ENCODE results near the gene BZW1. TPM values are rescaled to one million over a fixed set of nuclear protein-coding genes. Genes with fewer than 3 reads are reported as not detected.

BZW1 gene
- total RNA-seq, 3 donors from 2014 or later (not counting 1 experiment from before 2014, with no cell fraction given): 393 to 417 (median 411) TPM

DNA sequence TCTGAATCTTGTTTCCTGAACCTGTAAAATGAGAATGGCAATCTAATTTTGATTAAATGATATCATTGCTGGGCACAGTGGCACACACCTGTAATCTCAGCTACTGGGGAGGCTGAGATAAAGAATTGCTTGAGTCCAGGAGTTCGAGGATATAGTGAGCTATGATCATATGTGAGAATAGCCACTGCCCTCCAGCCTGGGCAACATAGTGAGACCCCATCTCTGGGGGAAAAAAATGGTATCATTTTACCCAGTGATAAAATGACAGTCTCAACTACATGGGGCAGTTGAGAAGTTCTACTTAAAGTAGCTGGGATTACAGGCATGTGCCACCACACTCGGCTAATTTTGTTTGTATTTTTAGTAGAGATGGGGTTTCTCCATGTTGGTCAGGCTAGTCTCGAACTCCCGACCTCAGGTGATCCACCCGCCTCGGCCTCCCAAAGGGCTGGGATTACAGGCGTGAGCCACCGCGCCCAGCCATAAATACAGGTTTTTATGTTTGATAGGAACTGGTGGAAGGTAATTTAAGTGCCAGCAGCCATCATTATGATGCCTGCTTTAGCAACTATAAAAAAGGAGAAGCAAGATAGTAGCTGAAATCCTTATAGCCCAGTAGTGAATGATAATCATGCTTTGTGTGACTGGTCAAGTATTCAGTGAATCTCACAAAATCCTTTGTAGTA lies 17.0 kb downstream of the BZW1 start:
- DNase-seq (no peak), ATAC-seq (peak in 1 of 3 donors; percentile 16)
- Histone ChIP-seq H3K36me3 (ENCODE audit: control insufficient read depth, insufficient read depth, low read length) (peaks cover 9% of the 10 kb centered on the region), H3K4me1 (ENCODE audit: control insufficient read depth, insufficient read depth, low read length) (no peaks in the 10 kb centered on the region), H3K4me3 (ENCODE audit: low read length) (no peak overlapping the region), H3K9me3 (ENCODE audit: control insufficient read depth, insufficient read depth, low read length) (no peaks in the 10 kb centered on the region), H3K27me3 (ENCODE audit: control insufficient read depth, insufficient read depth, low read length) (no peaks in the 10 kb centered on the region), H3K27ac (ENCODE audit: low read length) (no peak overlapping the region)
- H3K4me1 Mint-ChIP-seq: peaks cover 0 to 5% of the 10 kb centered on the region in 2 donors
- WGBS (ENCODE audit: insufficient coverage): 97% methylated on average over 9 of the region's 9 CpGs
- no peak overlapping the region for H3K4me3 Mint-ChIP-seq
- TF ChIP-seq, protein P1, sequence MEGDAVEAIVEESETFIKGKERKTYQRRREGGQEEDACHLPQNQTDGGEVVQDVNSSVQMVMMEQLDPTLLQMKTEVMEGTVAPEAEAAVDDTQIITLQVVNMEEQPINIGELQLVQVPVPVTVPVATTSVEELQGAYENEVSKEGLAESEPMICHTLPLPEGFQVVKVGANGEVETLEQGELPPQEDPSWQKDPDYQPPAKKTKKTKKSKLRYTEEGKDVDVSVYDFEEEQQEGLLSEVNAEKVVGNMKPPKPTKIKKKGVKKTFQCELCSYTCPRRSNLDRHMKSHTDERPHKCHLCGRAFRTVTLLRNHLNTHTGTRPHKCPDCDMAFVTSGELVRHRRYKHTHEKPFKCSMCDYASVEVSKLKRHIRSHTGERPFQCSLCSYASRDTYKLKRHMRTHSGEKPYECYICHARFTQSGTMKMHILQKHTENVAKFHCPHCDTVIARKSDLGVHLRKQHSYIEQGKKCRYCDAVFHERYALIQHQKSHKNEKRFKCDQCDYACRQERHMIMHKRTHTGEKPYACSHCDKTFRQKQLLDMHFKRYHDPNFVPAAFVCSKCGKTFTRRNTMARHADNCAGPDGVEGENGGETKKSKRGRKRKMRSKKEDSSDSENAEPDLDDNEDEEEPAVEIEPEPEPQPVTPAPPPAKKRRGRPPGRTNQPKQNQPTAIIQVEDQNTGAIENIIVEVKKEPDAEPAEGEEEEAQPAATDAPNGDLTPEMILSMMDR (IDR thresholded peaks at IDR 0.05): no peak
- intact Hi-C loops (cut with micrococcal nuclease): no loop called here
- H3K9me3 Mint-ChIP-seq: no peaks in the 10 kb centered on the region
- no peaks in the 10 kb centered on the region for H3K36me3 Mint-ChIP-seq
- peak overlapping the region; percentile 50 to 65 for H3K27ac Mint-ChIP-seq
- H3K27me3 Mint-ChIP-seq (ENCODE audit: low read depth in 2 of 2): no peaks in the 10 kb centered on the region

- Histone ChIP-seq H3K9me3 (ENCODE audit: control insufficient read depth, insufficient read depth, low read length) (no peaks in the 10 kb centered on the region), H3K4me3 (ENCODE audit: low read length) (no peak overlapping the region), H3K36me3 (ENCODE audit: control insufficient read depth, insufficient read depth, low read length) (peaks cover 7% of the 10 kb centered on the region), H3K27ac (ENCODE audit: low read length) (no peak overlapping the region), H3K27me3 (ENCODE audit: control insufficient read depth, insufficient read depth, low read length) (no peaks in the 10 kb centered on the region), H3K4me1 (ENCODE audit: control insufficient read depth, insufficient read depth, low read length) (no peaks in the 10 kb centered on the region)
- Mint-ChIP-seq H3K36me3 (no peaks in the 10 kb centered on the region), H3K27me3 (ENCODE audit: low read depth in 2 of 2) (no peaks in the 10 kb centered on the region), H3K27ac (peak overlapping the region; percentile 44 to 50), H3K9me3 (no peaks in the 10 kb centered on the region), H3K4me3 (no peak overlapping the region), H3K4me1 (peaks cover 0 to 5% of the 10 kb centered on the region in 2 donors)
- DNase-seq (no peak), ATAC-seq (no peak)
- 93% methylated on average over 2 of the region's 2 CpGs for WGBS (ENCODE audit: insufficient coverage)
- TF ChIP-seq, protein P1 (IDR thresholded peaks at IDR 0.05): no peak
- intact Hi-C loops (cut with micrococcal nuclease): no loop called here
Observed at GRCh38 chr2:200829258-200829655, 17.5 kb downstream of the BZW1 start.

- no peaks in the 10 kb centered on the region for H3K36me3 ChIP-seq (ENCODE audit: control insufficient read depth, insufficient read depth, low read length)
- no peaks in the 10 kb centered on the region for H3K4me1 ChIP-seq (ENCODE audit: control insufficient read depth, insufficient read depth, low read length)
- no peak overlapping the region for H3K27ac ChIP-seq (ENCODE audit: low read length)
- no peak for ATAC-seq
- Mint-ChIP-seq H3K4me1 (no peaks in the 10 kb centered on the region), H3K27ac (no peak overlapping the region), H3K9me3 (no peaks in the 10 kb centered on the region), H3K36me3 (no peaks in the 10 kb centered on the region), H3K27me3 (ENCODE audit: low read depth in 2 of 2) (no peaks in the 10 kb centered on the region), H3K4me3 (no peak overlapping the region)
- no peak for DNase-seq
- intact Hi-C loops (cut with micrococcal nuclease): no loop called here
- 96% methylated on average over 4 of the region's 4 CpGs for WGBS (ENCODE audit: insufficient coverage)
- no peak overlapping the region for H3K4me3 ChIP-seq (ENCODE audit: low read length)
- TF ChIP-seq, protein P1 (IDR thresholded peaks at IDR 0.05): no peak
- H3K27me3 ChIP-seq (ENCODE audit: control insufficient read depth, insufficient read depth, low read length): no peaks in the 10 kb centered on the region
- H3K9me3 ChIP-seq (ENCODE audit: control insufficient read depth, insufficient read depth, low read length): peaks cover 8% of the 10 kb centered on the region
Observed at GRCh38 chr2:200834701-200835100, 23.0 kb downstream of the BZW1 start.

DNA sequence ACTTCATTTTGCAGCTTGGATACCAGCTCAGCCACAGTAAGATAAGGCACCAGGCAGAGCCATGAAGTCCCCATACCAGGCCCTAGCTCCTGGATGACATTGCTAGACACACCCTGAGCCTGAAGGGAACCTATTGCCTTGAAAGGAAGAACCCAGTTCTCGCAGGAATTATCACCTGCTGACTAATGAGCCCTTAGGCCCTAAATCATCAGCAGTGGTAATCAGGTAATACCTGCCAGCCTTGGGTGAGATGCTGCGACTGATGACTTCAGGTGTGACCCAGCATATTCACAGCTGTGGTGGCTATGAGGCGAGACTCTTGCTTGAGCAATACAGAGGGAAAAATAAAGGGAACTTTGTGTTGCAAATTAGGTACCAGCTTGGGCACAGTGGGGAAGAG lies 27.8 kb downstream of the BZW1 start:
- intact Hi-C loops (cut with micrococcal nuclease): no loop called here
- no peaks in the 10 kb centered on the region for H3K9me3 Mint-ChIP-seq
- Histone ChIP-seq H3K27ac (ENCODE audit: low read length) (no peak overlapping the region), H3K4me1 (ENCODE audit: control insufficient read depth, insufficient read depth, low read length) (no peaks in the 10 kb centered on the region), H3K27me3 (ENCODE audit: control insufficient read depth, insufficient read depth, low read length) (no peaks in the 10 kb centered on the region), H3K4me3 (ENCODE audit: low read length) (no peak overlapping the region), H3K9me3 (ENCODE audit: control insufficient read depth, insufficient read depth, low read length) (peaks cover 8% of the 10 kb centered on the region), H3K36me3 (ENCODE audit: control insufficient read depth, insufficient read depth, low read length) (no peaks in the 10 kb centered on the region)
- no peaks in the 10 kb centered on the region for H3K4me1 Mint-ChIP-seq
- ATAC-seq (no peak), DNase-seq (no peak)
- no peak overlapping the region for H3K4me3 Mint-ChIP-seq
- H3K36me3 Mint-ChIP-seq: no peaks in the 10 kb centered on the region
- 94% methylated on average over 3 of the region's 3 CpGs for WGBS (ENCODE audit: insufficient coverage)
- no peaks in the 10 kb centered on the region for H3K27me3 Mint-ChIP-seq (ENCODE audit: low read depth in 2 of 2)
- no peak overlapping the region for H3K27ac Mint-ChIP-seq
- TF ChIP-seq, protein P1 (IDR thresholded peaks at IDR 0.05): no peak

All from natural killer cell (primary cell).